Parathyroid adenoma (tissue), 2 donors: Measurements from ENCODE around the gene FOXK2.
"Not testable (repeated sequence)": the region's sequence is repeated elsewhere in the genome, so short reads cannot be mapped to it uniquely, and the experiment has no call there.

Experiments
- H2AFZ ChIP-seq: fragments of 300-600 bp; sonication (generic); one replicate; pipeline ENCODE4 v1.7.0; 2017; ENCODE audit warnings: antibody characterized with exemption, mild to moderate bottlenecking
- H3K27ac ChIP-seq: fragments of 300-600 bp; sonication (generic); one replicate; pipeline ENCODE4 v1.7.0; 2017
- H3K27me3 ChIP-seq: fragments of 300-600 bp; sonication (generic); one replicate; pipeline ENCODE4 v1.7.0; 2017; ENCODE audit warnings: low read length; ENCODE audit not compliant: control insufficient read depth, insufficient read depth
- H3K36me3 ChIP-seq: fragments of 300-600 bp; sonication (generic); one replicate; pipeline ENCODE4 v1.7.0; 2017; ENCODE audit warnings: low read length; ENCODE audit not compliant: control insufficient read depth, insufficient read depth
- H3K4me1 ChIP-seq: fragments of 300-600 bp; sonication (generic); one replicate; pipeline ENCODE4 v1.7.0; 2017; ENCODE audit warnings: control low read depth
- H3K4me2 ChIP-seq: fragments of 300-600 bp; sonication (generic); one replicate; pipeline ENCODE4 v1.7.0; 2017; ENCODE audit warnings: low read length
- H3K4me3 ChIP-seq: fragments of 300-600 bp; sonication (generic); one replicate; pipeline ENCODE4 v1.7.0; 2017; ENCODE audit warnings: low read depth, low read length
- H3K79me2 ChIP-seq: fragments of 300-600 bp; sonication (generic); one replicate; pipeline ENCODE4 v1.7.0; 2017; ENCODE audit warnings: control low read depth
- H3K9ac ChIP-seq: fragments of 300-600 bp; sonication (generic); one replicate; pipeline ENCODE4 v1.7.0; 2017; ENCODE audit warnings: mild to moderate bottlenecking
- H3K9me3 ChIP-seq: fragments of 300-600 bp; sonication (generic); one replicate; pipeline ENCODE4 v1.7.0; 2017; ENCODE audit warnings: low read length; ENCODE audit not compliant: control insufficient read depth
- CTCF ChIP-seq: fragments of 300-600 bp; sonication (generic); IDR thresholded peaks from one replicate; pipeline ENCODE4 v1.7.0; 2017; ENCODE audit warnings: antibody characterized with exemption, mild to moderate bottlenecking
- donor health status: primary hyperparathyroidism.

FOXK2 gene

GRCh38 chr17:82577300-82577699 is 57.8 kb downstream of the FOXK2 start:
- H3K4me3 ChIP-seq, result no peak overlapping the region
- TF ChIP-seq CTCF, result no peak
- no peaks in the 10 kb centered on the region for H3K4me1 ChIP-seq
- no peak overlapping the region for H3K27ac ChIP-seq
- no peaks in the 10 kb centered on the region for H3K36me3 ChIP-seq
- H2AFZ ChIP-seq, result no peak overlapping the region
- H3K27me3 ChIP-seq, result no peaks in the 10 kb centered on the region
- no peak overlapping the region for H3K4me2 ChIP-seq
- peaks cover 34% of the 10 kb centered on the region for H3K79me2 ChIP-seq
- no peak overlapping the region for H3K9ac ChIP-seq
- H3K9me3 ChIP-seq, result no peaks in the 10 kb centered on the region

GRCh38 chr17:82579969-82580368 is 60.4 kb downstream of the FOXK2 start:
- H3K27ac ChIP-seq, H3K4me3 ChIP-seq, H3K4me1 ChIP-seq, H3K9me3 ChIP-seq, H3K27me3 ChIP-seq, H3K9ac ChIP-seq, H2AFZ ChIP-seq, H3K36me3 ChIP-seq, H3K4me2 ChIP-seq: not testable (repeated sequence)
- H3K79me2 ChIP-seq, result peaks cover 30% of the 10 kb centered on the region

GRCh38 chr17:82582213-82582612 is 62.7 kb downstream of the FOXK2 start:
- H3K79me2 ChIP-seq, result peaks cover 23% of the 10 kb centered on the region
- no peaks in the 10 kb centered on the region for H3K36me3 ChIP-seq
- H3K27ac ChIP-seq, result no peak overlapping the region
- no peaks in the 10 kb centered on the region for H3K4me1 ChIP-seq
- no peaks in the 10 kb centered on the region for H3K9me3 ChIP-seq
- H3K4me2 ChIP-seq, result no peak overlapping the region
- H2AFZ ChIP-seq, result no peak overlapping the region
- no peak overlapping the region for H3K9ac ChIP-seq
- H3K4me3 ChIP-seq, result no peak overlapping the region
- H3K27me3 ChIP-seq, result no peaks in the 10 kb centered on the region
- TF ChIP-seq CTCF, result no peak

DNA sequence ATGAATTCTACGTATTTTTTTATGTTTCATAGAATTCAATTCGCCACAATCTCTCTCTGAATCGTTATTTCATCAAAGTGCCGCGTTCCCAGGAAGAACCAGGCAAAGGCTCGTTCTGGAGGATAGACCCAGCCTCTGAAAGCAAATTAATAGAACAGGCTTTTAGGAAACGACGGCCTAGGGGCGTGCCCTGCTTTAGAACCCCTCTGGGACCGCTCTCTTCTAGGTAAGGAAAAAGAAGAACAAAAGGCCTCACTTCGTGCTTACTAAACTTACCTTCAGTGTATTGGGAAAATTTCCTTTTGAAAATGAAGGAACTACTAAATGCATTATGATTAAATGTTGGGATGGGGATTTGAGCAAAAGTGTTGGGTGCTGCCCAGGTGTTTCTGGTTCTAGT is 63.2 kb downstream of the FOXK2 start:
- Histone ChIP-seq H2AFZ (no peak overlapping the region), H3K36me3 (no peaks in the 10 kb centered on the region), H3K27me3 (no peaks in the 10 kb centered on the region), H3K9ac (no peak overlapping the region), H3K79me2 (peaks cover 20% of the 10 kb centered on the region), H3K4me1 (no peaks in the 10 kb centered on the region), H3K4me2 (no peak overlapping the region), H3K27ac (no peak overlapping the region), H3K4me3 (no peak overlapping the region), H3K9me3 (no peaks in the 10 kb centered on the region)
- TF ChIP-seq CTCF, result no peak

GRCh38 chr17:82583720-82584234 is 64.2 kb downstream of the FOXK2 start:
- no peaks in the 10 kb centered on the region for H3K4me1 ChIP-seq
- H2AFZ ChIP-seq, result no peak overlapping the region
- TF ChIP-seq CTCF, result no peak
- no peak overlapping the region for H3K4me3 ChIP-seq
- no peak overlapping the region for H3K9ac ChIP-seq
- H3K4me2 ChIP-seq, result no peak overlapping the region
- no peaks in the 10 kb centered on the region for H3K36me3 ChIP-seq
- no peaks in the 10 kb centered on the region for H3K9me3 ChIP-seq
- H3K27ac ChIP-seq, result no peak overlapping the region
- no peaks in the 10 kb centered on the region for H3K27me3 ChIP-seq
- peaks cover 19% of the 10 kb centered on the region for H3K79me2 ChIP-seq

DNA sequence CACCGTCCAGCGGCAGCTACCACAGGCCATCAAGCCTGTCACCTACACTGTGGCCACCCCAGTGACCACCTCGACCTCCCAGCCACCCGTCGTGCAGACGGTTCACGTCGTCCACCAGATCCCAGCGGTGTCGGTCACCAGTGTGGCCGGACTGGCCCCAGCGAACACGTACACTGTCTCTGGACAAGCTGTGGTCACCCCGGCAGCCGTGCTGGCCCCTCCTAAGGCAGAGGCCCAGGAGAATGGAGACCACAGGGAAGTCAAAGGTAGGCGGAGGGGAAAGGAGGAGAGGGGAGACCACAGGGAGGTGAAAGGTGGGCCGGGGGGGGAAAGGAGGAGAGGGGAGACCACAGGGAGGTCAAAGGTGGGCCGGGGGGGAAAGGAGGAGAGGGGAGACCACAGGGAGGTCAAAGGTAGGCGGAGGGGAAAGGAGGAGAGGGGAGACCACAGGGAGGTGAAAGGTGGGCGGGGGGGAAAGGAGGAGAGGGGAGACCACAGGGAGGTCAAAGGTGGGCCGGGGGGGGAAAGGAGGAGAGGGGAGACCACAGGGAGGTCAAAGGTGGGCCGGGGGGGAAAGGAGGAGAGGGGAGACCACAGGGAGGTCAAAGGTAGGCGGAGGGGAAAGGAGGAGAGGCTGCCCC is 66.5 kb downstream of the FOXK2 start:
- H3K9ac ChIP-seq, result not testable (repeated sequence)

More for the DNA sequence above, 66.5 kb downstream of the FOXK2 start:
- not testable (repeated sequence) for H3K4me2 ChIP-seq, H3K27ac ChIP-seq, H3K27me3 ChIP-seq, H3K4me3 ChIP-seq, H3K36me3 ChIP-seq, H3K9me3 ChIP-seq, H2AFZ ChIP-seq, H3K4me1 ChIP-seq
- peaks cover 13% of the 10 kb centered on the region for H3K79me2 ChIP-seq
